Stimulated activated CD8-positive, alpha-beta memory T cell treated with anti-CD3 and anti-CD28 coated beads, Interleukin-7, amount 100 ng/mL, for 1 hour (primary cell): Measurements from ENCODE around the gene ASS1.
"Not testable (repeated sequence)": the region's sequence is repeated elsewhere in the genome, so short reads cannot be mapped to it uniquely, and the experiment has no call there.

Source experiments
- DNase-seq, 2 donors: peaks; one replicate each; pipeline ENCODE4 v3.0.0-alpha.2; 2020; ENCODE audit warnings: low read depth in 2 of 2

Gene ASS1

GRCh38 chr9:130444565-130445221 lies at the start of gene ASS1:
Gene ASS1, plus strand, starts transcription at chr9:130444961. Its CDS starts 7,268 bp downstream, at chr9:130452229.
- no peak for DNase-seq

GRCh38 chr9:130395810-130396435 lies 48.8 kb upstream of the ASS1 start:
- DNase-seq: no peak

GRCh38 chr9:130396581-130396980 lies 48.2 kb upstream of the ASS1 start:
- DNase-seq: no peak

GRCh38 chr9:130398487-130399240 lies 46.1 kb upstream of the ASS1 start:
- no peak for DNase-seq

GRCh38 chr9:130399768-130400167 lies 45.0 kb upstream of the ASS1 start:
- DNase-seq: no peak

GRCh38 chr9:130400870-130401269 lies 43.9 kb upstream of the ASS1 start:
- no peak for DNase-seq

GRCh38 chr9:130401742-130402141 lies 43.0 kb upstream of the ASS1 start:
- DNase-seq: not testable (repeated sequence)

GRCh38 chr9:130402243-130402642 lies 42.5 kb upstream of the ASS1 start:
- DNase-seq: no peak

- DNase-seq: no peak
These were observed 41.9 kb upstream of the ASS1 start for GRCh38 chr9:130402645-130403440.

- no peak for DNase-seq
These were observed 39.0 kb upstream of the ASS1 start for GRCh38 chr9:130405657-130406257.

- no peak for DNase-seq
These were observed 38.4 kb upstream of the ASS1 start for GRCh38 chr9:130406278-130406895.

GRCh38 chr9:130407916-130408663 lies 36.7 kb upstream of the ASS1 start:
- DNase-seq: no peak

GRCh38 chr9:130408669-130409068 lies 36.1 kb upstream of the ASS1 start:
- no peak for DNase-seq

- DNase-seq: no peak
These were observed 35.5 kb upstream of the ASS1 start for GRCh38 chr9:130409246-130409645.

- DNase-seq: no peak
These were observed 34.3 kb upstream of the ASS1 start for GRCh38 chr9:130410443-130410842.

GRCh38 chr9:130411566-130411915 lies 33.2 kb upstream of the ASS1 start:
- DNase-seq: no peak

GRCh38 chr9:130414081-130414731 lies 30.6 kb upstream of the ASS1 start:
- DNase-seq: no peak

- no peak for DNase-seq
These were observed 29.6 kb upstream of the ASS1 start for GRCh38 chr9:130414910-130415746.

- no peak for DNase-seq
These were observed 27.2 kb upstream of the ASS1 start for GRCh38 chr9:130417602-130418001.
